Activated CD4-positive, alpha-beta T cell treated with anti-CD3 and anti-CD28 coated beads, Interleukin-2, amount 50 U/mL, for 48 hours (primary cell): ENCODE measurements around the gene CCDC85A.

ENCODE experiments used
- DNase-seq, 2 experiments: peaks; one replicate each; pipeline ENCODE4 v3.0.0-alpha.2; 2020

Gene CCDC85A

GRCh38 chr2:56376699-56377665 lies 193.2 kb downstream of the CCDC85A start:
- no peak for DNase-seq

GRCh38 chr2:56379066-56379465 lies 195.3 kb downstream of the CCDC85A start:
- no peak for DNase-seq

GRCh38 chr2:56380861-56381260 lies 197.1 kb downstream of the CCDC85A start:
- no peak for DNase-seq

- DNase-seq: no peak
These were observed 198.7 kb downstream of the CCDC85A start for GRCh38 chr2:56382466-56382865.

GRCh38 chr2:56386657-56387056 lies 202.9 kb downstream of the CCDC85A start:
- no peak for DNase-seq

- DNase-seq: no peak
These were observed 206.9 kb downstream of the CCDC85A start for GRCh38 chr2:56390644-56391043.

GRCh38 chr2:56410140-56410539 lies 226.3 kb downstream of the CCDC85A start:
- no peak for DNase-seq

- DNase-seq: no peak
These were observed 232.8 kb downstream of the CCDC85A start for GRCh38 chr2:56416500-56417176.
